ENCODE results near the gene NUDT7.

GRCh38 chr16:77690416-77690815 lies 31.9 kb upstream of the NUDT7 start:
- TF ChIP-seq CTCF (IDR thresholded peaks at IDR 0.05) (no peak), POLR2A (IDR thresholded peaks at IDR 0.05) (no peak)

Measured in Peyer's patch (tissue), 4 donors.